Right renal pelvis (tissue), 4 donors: ENCODE results near the gene SCN8A. TPM values are rescaled to one million over a fixed set of nuclear protein-coding genes. Genes with fewer than 3 reads are reported as not detected.
"Not testable (repeated sequence)": the region's sequence is repeated elsewhere in the genome, so short reads cannot be mapped to it uniquely, and the experiment has no call there.

Experiments
- DNase-seq, 4 donors: peaks; one replicate each; pipeline ENCODE4 v3.0.0-alpha.2; 2013; ENCODE audit warnings: low read depth in 4 of 4, low spot score in 3 of 4, missing footprints in 1 of 4
- polyA plus RNA-seq, 4 donors: library from polyadenylated mRNA; unstranded; fragments of 120-200 nt; gene quantifications; one replicate each; pipeline ENCODE4 v1.2.1, GENCODE V29; 2013; ENCODE audit not compliant: insufficient read length in 4 of 4

The SCN8A gene
- polyA plus RNA-seq, 4 donors: 1.3 to 2.0 (median 1.6) TPM

DNA sequence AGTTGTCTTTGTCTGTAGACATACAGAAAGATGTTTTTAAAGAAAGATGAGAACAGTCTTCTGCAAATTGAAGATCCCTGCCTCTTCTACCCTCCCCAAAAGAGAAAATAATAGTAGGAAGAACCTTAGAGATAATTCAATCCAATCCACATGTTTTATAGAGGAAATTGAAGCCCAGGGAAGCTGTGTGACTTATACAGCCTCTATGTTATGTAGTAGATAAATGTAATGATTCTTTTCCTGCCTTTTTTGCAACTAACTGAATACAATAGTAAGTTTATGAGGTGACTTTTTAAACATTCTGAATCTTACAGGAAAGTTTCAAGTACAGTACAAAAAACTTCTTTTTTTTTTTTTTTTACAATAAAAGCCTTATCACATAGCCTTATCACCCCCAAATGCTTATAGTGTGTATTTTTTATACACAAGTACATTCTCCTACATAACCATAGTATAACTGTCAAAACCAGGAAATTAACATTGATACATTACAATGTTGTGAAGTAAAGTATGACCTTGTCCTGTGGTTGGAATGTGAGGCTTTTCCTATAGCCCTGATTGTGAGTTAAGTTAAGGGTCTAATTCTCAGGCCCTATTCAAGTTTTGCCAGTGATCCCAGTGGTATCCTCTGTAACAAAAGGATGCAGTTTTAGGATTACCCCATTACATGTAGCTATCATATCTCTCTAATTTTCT is 163.1 kb downstream of the SCN8A start:
- peak in 2 of 4 donors; percentile 5 to 14 for DNase-seq

DNA sequence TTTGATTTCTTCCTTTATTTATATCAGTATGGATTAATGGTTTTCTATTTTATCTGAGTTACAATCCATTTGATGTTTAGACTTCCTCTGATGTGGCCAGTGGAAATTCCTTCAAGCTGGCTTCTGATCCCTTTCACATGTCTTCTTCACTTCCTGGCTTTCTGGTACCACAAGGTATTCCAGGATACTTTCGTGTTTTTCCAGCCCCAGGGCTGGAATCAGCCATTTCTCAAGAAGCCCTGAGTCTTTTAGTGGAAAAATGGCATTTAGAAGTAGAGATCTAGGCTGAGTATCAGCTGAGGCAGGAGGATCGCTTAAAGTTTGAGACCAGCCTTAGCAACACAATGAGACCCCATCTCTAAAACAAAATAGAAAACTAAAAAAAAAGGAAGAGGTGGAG is 164.2 kb downstream of the SCN8A start:
- no peak for DNase-seq

DNA sequence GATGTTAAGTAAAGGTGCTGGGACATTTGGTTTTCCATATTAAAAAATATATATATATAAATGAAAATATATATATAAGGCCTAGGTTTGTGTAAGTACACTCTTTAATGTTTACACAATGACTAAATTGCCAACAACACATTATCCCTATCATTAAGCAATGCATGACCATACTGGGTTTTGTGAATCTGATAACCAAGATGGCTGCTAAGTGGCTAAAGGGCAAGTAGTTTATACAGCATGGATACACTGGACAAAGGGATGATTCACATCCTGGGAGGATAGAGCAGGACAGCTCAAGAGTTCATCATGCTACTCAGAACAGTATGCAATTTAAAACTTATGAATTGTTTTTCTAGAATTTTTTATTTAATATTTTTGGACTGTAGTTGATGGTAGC is 168.1 kb downstream of the SCN8A start:
- DNase-seq: no peak

DNA sequence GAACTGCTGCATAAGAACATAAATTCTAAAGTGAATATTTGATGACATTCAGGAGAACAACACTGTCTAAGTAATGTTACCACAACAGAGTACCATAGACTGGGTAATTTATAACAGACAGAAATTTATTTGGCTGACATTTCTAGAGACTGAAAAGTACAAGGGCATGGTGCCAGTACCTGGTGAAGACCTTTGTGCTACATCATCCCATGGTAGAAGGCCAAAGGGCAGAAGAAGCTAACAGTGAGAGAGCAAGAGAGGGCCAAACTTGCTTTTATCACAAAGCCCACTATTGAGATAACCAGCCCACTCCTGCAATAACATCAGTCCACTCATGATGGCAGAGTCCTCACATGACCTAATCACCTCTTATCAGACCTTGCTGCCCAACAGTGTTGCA is 168.7 kb downstream of the SCN8A start:
- no peak for DNase-seq

DNA sequence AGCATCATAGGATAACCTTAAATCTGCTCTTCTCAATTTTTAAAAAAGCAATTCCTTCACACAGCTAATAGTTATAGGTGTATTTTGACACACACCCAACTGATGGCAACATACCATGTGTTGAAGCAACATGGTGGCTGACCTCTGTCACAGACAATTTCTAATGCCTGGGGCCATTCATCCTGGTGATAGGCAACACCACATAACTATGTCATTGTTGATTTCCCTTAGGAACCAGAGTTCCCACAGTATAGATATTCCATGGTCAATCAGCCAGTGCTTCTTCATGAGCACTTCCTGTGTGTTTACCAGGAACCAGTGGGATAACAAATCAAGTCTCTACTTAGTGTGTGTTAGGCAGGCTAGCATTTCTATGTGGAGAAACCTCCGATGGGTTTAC is 169.2 kb downstream of the SCN8A start:
- DNase-seq: no peak

DNA sequence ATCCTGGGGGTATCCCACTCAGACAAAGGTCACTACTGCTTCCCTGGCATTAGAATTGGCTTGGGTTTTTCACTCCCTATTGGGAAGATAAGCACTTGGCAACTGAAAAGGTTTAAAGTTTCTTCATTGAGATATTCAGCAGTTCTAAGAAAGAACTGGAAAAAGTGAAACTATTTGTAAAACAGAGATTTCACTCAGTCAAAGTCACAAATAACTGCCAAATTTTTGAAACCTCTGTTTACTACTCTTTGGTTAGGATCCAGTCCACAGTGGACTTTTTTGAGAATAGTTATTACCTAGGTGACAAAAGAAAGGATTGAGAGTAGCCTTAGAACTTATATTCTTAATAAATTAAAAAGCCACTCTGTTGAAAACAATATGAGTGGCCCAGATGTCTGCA is 172.7 kb downstream of the SCN8A start:
- no peak for DNase-seq

DNA sequence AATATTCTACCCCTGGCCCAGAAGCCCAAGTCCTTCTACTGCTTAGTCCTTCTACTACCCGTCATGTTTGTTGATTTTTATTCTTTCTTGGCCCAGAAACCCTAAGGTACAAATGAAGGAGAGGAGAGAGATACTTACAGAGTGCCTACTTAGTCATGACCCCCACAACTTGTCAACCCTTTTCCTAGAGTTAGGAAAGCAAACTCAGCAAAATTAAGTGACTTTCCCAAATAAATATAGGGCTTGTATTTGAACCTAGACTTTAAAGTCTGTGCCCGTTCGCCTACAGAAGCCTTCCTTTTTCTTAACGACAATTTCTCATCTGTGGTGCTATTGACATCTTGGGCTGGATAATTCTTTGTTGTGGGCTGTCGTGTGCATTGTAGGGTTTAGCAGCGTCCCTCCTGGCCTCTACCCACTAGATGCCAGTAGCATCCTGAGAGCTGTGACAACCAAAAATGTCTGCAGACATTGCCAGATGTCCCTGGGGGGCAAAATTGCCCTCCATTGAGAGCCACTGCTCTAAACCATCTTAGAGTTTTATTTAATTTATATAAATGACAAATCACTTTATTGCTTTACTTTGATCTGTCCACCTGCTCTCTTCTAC is 175.1 kb downstream of the SCN8A start:
- no peak for DNase-seq

DNA sequence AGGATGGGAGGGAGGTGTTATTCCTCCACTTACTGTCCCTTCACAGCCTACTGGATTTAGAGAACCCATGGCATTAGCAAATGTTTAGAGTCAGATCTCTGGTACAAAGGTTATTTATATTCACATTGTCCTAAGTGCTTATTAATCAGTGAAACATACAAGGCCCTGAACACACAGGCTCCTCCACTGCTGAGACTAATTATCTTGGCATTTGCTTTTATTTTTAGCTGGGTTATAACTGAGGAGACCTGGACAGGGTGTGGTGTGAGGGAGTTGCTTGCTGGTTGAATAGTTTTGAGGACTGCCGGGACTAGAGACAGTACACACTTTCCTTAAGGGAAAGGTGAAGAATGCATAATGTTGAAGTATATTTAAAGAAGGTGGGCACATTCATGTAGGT is 180.0 kb downstream of the SCN8A start:
- no peak for DNase-seq

DNA sequence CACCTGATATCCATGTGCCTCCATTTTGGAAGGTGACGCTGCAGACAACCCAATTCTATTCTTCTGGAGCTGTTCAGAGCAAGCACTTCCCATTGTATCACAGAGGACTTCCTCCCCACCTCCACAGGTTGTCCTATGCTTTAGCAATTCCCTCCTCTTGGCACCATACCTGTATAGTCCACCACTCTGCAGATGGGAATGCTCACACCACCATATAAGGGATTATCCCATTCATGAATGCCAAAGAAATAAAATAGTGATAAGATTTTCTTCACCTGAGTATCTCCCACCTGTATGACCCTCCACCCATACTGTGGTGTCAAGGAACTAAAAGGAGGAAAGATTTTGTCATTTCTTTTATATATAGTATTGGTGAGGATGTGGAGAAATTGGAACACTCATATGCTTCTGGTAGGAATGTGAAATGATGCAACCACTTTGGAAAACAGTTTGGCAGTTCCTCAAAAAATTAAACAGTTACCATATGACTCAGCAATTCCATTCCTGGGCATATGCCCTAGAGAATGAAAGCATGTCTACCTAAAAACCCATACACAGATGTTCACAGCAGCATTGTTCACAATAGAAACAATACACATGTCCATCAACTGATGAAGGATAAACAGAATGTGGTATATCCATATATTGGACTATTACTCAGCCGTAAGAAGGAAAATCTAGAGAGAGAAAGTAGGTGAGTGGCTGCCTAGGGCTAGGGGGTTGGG is 182.3 kb downstream of the SCN8A start:
- no peak for DNase-seq

DNA sequence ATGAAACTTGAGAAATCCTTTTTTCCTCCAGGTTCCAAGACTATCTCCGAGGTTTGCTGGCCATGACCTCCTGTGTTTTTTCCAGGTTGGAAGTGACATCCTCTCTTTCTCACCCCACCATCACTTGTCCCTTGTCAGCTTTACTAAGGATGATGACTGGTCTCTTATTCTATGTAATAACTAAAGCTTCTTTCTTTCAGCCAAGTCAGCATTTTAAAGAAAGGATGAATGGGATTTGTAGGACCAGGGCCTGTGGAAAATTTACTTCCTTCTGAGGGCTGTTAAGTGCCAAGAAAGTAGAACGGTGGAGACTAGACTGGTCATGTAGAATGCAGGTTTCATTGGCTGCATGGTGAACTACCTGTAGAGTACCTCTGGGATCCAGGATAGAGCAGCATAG is 183.9 kb downstream of the SCN8A start:
- no peak for DNase-seq

DNA sequence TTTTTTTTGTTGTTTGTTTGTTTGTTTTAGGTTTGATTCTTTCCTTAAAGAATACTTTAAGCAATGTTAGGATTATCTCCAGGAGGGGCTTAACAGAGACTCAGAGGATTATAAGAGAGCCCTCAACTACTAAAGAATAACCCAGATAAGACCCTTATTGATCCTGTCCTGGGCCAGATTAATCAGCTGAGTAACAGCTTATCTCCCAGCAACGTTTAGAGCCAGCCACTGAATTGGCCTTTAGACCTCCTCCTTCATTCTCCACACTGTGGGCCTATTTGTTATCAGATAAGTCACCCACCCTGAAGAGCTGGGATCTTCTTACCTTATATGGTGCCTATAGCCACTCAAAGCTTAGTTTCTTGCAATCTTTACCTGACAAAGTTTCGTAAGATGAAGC is 186.4 kb downstream of the SCN8A start:
- DNase-seq: no peak

DNA sequence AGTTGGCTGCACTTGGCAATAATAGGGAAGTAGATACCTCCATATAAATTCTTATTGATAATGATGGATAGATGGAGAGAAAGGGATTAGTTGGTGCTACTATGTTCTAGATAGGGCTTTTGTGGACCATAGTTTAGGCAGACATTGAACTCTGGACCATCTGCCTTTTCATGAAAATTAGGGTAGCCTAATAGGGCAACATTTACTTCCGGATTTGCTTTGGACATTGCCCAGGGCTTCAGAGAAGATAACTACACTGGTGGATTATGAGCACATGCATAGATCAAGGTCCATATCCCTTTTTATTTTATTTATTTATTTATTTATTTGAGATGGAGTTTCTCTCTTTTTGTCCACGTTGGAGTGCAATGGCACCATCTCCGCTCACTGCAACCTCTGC is 186.9 kb downstream of the SCN8A start:
- DNase-seq: no peak

DNA sequence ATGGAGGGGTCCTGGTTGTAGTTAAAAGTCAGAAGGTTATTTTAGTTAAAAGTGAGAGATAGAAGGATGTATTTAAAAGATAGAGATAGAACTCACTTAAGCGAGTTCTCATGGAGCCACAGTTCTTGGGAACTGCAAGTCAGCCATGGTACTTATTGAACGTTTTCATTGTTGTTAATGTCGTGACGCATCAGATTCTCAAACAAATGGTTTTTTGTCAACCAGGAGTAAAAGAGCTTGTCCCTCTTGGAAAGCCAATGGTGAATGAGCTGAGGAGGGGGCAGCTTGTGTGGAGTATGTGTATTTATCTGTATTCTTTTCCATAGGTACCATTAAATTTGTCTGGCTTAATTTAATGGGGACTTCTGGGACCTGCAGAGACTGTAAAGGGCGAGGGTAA is 188.8 kb downstream of the SCN8A start:
- no peak for DNase-seq

DNA sequence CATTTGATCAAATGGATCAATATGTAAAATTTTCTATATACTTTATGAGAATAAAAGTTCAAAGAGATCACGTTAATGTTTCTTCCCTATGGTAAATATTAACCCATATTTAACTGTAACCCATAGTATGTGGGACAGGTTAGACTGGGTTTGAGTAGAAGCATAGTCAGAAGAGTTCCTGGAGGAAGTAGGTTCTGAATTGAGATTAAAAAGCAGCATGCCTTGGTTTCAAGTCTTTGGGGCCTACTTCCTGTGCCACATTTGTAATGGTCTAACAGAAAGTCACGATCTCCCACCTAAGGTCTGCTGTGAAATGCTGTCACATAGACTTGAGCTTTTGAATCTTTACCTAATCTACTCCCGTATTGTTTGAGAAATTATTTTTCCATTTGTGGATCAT is 193.7 kb downstream of the SCN8A start:
- DNase-seq: no peak

DNA sequence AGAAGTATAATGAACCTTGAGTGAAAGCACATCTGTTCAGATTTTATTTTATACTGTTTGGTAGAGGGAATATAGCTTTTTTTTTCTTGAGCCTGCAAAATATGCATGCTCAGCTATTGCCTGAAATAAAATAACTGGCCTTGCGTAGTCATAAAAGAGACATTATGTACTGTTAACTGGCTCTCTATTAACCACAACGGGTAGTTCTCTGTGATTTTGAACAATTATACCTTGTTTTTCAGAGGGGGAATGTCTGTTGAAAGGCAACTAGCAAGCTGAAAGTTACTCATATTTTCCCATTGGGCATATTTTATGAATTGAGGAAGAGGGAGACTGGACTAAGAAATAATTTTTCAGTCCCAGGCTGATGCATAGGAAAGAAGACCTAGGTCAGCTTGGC is 194.9 kb downstream of the SCN8A start:
- no peak for DNase-seq

DNA sequence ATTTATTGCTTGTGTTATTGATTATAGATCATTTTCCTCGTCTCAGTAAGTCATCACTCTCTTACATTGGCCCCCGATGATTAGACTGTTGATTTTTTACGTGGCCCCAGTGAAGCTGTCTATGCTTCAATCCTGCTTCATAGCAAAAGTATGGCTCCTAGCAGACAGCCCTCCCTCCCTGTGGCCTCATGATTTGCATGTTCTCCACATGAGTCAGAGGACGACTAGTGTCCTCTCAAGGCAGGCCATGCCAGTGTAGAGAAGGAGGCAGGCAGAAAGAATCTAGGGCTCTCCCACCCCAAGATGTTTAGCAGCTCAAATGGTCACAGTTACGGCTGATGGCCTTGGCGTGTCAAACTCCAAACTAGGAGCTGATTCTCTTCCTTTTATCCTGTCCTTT is 197.8 kb downstream of the SCN8A start:
- DNase-seq: no peak

DNA sequence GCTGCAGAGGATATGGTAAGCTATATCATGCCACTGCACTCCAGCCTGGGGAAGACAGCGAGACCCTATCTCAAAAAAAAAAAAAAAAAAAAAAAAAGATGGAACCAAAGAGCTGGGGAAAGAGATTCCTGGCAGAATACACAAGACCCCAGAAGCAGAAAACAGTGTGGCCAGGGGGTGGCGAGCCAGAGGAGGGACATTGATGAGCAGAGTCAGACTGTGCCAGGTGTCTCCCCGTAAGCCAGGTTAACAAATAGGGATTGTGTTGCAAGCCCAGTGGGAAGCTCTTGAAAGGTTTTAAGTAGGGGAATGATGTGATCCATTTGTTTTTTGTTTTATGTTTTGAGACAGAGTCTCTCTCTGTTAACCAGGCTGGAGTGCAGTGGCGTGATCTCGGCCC is 201.4 kb downstream of the SCN8A start:
- no peak for DNase-seq

DNA sequence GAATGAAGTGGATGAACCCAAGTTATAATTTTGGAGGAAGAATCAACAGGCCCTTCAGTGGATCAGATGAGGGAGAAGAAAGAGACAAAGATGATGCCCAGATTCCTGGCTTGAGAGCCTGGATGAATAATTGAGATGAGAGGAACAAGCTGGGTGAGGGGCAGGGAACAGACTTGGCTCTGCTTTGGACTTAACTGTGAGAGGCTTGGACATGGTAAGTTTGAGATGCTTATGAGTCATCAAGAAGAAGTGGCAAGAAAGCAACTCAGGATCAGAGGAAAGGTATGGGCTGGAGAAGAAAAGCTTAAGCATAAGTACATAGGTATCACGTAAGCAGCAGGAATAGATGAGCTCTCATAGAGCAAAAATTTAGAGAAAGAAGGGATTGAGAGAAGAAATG is 202.2 kb downstream of the SCN8A start:
- DNase-seq: no peak

DNA sequence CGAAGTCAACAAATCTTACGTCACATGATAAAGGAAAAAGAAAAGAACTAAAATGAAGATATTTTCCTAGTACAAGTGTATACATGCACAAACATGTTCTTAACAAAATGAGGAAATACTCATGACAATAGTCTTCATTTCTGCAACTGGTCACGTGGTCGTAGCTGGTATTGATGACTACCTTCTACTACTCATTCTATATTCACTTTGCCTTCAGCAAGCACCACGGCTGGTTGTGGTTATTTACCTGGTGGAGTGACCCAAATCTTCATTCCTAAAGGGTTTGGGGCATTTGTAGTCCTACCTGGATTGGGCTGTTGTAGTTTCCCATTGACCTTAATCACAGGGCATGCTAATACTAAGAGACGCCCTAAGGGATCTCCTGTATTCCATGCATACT is 206.3 kb downstream of the SCN8A start:
- no peak for DNase-seq

DNA sequence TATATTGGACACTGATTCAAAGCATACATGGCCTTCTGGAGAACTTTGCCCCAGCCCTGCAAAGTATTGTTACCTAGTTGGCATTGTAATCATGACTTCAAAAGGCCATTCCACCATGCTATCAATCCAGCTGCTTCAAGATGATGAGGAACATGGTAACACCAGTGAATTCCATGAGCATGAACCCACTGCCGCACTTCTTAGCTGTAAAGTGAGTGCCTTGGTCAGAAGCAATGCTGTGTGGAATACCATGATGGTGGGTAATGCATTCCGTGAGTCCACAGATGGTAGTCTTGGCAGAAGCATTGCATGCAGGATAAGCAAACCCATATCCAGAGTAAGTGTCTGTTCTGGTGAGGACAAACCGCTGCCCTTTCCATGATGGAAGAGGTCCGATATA is 207.0 kb downstream of the SCN8A start:
- not testable (repeated sequence) for DNase-seq

DNA sequence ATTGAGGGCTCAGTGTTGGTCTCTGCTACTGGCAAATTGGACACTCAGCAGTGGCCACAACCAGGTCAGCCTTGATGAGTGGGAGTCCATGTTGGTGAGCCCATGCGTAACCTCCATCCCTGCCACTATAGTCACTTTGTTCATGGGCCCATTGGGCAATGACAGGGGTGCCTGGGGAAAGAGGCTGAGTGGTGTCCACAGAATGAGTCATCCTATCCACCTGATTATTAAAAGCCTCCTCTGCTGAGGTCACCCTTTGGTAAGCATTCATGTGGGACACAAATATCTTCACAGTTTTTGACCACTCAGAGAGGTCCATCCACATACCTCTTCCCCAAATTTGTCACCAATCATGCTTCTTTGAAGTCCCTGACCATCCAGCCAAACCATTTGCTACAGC is 207.5 kb downstream of the SCN8A start:
- DNase-seq: no peak

DNA sequence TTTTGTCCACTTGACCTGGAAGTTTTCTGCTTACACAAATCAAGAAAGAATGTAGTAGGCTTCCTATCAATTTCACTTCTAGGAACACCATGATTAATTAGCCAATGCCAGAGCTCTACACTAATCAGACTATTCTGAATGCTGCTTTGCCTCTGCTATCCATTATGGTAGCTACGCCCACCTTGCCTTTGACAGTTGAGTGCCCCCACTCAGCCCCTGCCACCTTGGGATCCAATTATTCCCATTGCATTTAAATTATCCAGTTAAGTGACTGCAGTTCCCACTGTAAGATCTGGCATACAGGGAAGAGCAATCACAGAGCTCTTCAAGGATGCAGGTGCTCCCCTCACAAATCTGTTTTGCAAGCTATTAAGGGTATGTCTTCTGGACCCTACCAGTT is 210.0 kb downstream of the SCN8A start:
- no peak for DNase-seq
